Left colon (tissue), 2 donors: ENCODE data around the gene BRCA1. TPM values are rescaled to one million over a fixed set of nuclear protein-coding genes. Genes with fewer than 3 reads are reported as not detected.
A peak's percentile ranks its signal among the peaks of the same experiment; 100 is the strongest.
"Not testable (repeated sequence)": the region's sequence is repeated elsewhere in the genome, so short reads cannot be mapped to it uniquely, and the experiment has no call there.

Experiments used
- ATAC-seq: fragments of 200-7000 bp; cut with Tn5 transposase; one replicate; pipeline ENCODE4 v1.9.1; 2020; ENCODE audit warnings: mild to moderate bottlenecking, moderate library complexity
- DNase-seq, 2 donors: peaks; one replicate each; pipeline ENCODE4 v3.0.0-alpha.2; 2020
- intact Hi-C, 2 donors: fragments of 100-400 bp; cut with DNase I in 1 of 2; cut with micrococcal nuclease in 1 of 2; formaldehyde crosslinking; loops; one replicate each; pipeline versions ENCODE4 v1.11.2 to v1.14.0; 2022; cut with DNase I, micrococcal nuclease
- total RNA-seq, 2 donors: library from RNA; stranded (reverse); fragmentation: NEBNext Ultra II Directional; extraction: Animal tissue kit (Norgen Biotek cat#: 25700); gene quantifications; one replicate each; pipeline ENCODE4 v1.2.1, GENCODE V29; 2021
- donor health status: DM: no; HTN: no; CAD: no.
- donor health status: DM: yes; HTN: yes; CAD: no.

BRCA1 gene
- total RNA-seq, 2 donors from 2014 or later: 7.0 to 10.3 TPM

DNA sequence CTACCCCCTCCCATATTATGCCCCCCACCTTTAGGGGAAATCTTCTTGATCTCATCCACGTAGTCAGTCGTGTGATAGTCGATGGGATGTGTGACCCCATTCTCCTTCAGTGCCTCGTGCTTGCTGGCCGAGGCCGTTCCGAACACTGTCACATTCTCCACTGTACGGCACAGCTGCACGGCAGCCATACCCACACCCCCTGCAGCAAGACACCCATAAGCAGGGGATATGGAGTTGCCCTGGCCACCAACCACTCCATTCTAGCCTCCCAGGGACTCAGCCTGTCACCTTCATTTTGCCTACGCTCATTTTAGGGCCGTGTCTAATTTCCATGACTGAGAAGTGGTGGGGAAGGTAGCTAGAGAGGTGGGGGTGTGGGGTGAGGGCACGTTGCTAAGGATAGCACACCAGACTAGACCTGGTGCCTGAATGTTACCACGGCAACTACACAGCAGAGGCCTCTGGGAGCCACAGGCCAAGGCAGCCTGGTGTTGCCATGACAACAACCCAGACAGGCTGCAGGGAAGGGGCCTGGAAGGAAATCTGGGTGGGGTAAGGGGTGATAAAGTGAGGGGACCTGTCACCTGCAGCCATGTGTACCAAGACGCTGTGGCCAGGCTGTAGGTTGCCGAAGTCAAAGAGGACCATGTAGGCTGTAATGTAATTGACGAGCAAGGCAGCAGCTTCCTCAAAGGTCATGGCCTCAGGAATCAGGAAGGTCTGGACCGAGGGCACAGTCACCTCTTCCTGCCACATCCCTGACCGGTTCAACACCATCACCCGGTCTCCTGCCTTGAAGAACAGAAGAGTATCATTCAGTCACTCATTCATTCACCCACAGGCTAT, 106.9 kb downstream of the BRCA1 start:
- DNase-seq (no peak), ATAC-seq (no peak)
- intact Hi-C loops: no loop called here

DNA sequence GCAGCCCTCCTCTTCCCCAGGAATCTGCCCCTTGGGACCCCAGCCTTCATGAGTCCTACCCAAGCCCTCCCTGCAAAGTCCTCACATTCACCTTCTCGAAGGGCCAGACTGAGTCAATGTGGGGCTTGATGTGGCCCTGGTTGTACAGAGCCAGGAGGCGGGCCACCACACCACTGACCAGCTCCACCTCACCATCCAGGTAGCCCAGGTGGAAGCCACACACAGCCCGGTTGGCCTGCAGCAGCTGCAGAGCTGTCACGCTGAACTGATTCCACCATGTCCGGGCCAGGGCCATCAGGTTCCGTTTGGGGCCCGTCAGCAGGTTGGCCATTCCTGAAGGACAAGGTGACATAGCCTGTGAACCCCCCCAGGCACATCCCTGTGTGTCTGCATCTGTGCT, 108.9 kb downstream of the BRCA1 start:
- intact Hi-C loops: no loop called here
- ATAC-seq: no peak
- DNase-seq: no peak

DNA sequence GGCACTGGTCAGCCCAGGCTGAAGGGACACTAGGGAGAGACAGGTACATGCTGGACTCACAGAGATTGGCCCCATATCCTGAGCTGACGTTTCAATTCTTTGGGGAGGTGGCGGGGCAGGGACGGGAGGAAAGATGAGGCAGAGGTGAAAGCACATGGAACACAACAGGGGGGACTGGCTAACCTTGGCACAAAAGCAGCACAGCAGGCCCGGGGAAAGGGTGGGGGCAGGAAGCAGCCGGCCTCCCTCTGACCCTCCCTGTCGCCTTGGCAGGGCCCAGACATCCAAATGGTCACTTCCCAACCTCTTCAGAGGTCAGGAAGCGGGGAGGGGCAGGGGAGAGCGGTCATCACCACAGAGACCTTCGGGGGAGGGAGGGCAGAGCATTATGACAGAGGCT, 109.6 kb downstream of the BRCA1 start:
- DNase-seq: no peak
- intact Hi-C loops: no loop called here
- no peak for ATAC-seq

DNA sequence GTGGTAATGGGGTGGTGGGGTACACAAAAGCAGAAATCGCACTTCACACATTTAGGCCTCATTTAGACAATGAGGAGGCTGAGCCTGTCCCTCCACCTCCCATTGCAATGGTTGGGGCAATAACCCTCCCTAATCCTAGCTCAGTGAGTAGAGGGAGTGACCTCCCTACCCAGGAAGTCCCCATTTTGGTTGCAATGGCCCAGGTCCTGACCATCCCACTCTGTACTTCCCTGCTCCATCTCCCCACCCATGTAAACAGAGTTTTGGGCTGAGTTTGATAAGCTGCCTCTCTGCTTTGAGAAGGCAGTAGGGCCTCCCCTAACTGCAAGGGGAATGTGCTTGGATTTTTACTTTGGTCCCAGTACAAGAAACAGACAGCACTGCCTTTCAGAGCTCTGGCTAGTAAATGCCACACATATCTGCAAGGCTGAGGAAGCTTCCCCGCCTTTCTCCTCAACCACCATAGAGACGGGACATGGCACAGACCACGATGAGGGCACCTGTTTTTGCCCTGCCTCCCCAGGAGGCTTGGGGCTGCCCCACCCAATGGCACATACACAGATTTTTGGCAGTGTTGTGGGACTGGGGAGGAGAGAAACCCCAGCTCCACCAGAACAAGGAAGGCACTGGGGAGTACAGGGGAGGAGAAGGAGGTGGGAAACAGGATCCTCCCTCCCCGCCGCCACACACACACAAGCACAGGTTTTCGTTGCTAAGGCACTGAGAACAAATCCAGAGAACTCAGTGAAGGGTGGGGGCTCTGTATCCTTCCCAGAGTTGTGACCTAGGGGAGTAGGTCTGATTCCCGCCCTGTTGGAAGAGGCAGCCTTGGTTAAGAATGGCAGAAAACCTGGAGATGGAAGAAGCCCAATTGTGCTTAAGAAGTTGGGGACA, 110.3 kb downstream of the BRCA1 start:
- no peak for ATAC-seq

DNA sequence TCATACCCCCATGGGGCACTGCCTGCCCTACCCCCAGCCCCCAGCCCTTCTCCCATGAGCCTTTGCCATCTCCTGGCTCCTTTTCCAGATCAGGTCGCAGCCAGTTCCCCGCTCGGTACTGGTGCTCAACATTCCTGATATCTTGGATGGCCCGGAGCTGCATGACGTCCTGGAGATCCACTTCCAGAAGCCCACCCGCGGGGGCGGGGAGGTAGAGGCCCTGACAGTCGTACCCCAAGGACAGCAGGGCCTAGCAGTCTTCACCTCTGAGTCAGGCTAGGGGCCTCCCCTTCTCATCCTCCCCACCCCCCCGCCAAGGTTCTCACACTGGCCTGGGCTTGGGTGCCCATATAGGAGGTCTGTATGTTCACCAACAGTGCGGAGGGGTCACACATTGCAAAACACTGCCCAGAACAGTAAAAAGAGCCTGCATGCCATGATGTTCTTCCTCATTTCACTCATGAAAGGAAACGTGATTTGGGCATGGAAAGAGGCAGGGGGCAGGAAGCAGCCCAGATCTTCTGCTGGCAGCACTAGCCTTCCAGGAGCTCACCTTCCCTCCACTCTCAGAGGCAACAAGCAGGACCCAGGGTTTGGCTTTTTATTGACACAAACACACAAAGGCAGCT, 111.0 kb downstream of the BRCA1 start:
- intact Hi-C loops: no loop called here
- ATAC-seq: no peak
- peak in 1 of 2 donors; percentile 28 for DNase-seq

More for the DNA sequence above, 110.3 kb downstream of the BRCA1 start:
- DNase-seq: no peak
- intact Hi-C loops: no loop called here

DNA sequence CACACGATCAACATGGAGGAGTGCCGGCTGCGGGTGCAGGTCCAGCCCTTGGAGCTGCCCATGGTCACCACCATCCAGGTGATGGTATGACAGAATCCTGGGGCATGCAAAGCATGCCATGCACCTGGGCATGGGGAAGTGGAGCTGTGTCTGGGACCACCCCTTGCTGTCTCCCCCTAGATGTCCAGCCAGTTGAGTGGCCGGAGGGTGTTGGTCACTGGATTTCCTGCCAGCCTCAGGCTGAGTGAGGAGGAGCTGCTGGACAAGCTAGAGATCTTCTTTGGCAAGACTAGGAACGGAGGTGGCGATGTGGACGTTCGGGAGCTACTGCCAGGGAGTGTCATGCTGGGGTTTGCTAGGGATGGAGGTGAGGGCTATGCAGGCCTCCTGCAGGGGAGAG, 111.9 kb downstream of the BRCA1 start:
- DNase-seq: no peak
- no peak for ATAC-seq
- intact Hi-C loops: no loop called here

DNA sequence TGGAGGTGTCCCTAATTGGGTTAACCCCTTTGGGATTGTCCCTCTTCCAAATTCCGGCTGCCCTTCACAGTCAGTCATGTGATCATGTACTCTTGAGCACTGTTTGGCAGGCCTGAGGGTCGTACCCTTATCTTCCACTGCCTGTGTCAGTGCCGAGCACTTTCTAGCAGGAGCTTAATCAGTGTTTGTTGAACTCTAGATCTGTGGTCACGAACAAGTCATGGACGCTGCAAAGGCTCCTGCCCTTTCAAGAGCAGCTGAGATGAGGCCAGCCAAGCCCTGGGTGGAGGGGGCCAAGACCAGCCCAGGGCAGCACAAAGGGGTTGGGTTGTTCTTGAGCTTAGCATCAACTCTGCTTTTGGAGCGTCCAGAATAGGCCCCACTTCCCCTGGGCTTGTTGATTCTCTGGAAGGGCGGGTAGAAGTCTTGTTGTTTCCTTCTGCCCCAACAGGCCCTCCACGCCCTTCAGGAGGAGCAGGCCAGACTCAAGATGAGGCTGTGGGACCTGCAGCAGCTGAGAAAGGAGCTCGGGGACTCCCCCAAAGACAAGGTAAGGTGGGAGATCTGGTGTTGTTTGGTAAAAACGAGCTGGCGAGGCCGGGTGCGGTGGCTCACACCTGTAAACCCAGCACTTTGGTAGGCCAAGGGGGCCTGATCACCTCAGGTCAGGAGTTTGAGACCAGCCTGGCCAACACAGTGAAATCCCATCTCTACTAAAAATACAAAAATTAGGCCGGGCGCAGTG, 113.3 kb downstream of the BRCA1 start:
- no peak for ATAC-seq
- peak in 1 of 2 donors; percentile 29 for DNase-seq
- intact Hi-C loops: no loop called here

DNA sequence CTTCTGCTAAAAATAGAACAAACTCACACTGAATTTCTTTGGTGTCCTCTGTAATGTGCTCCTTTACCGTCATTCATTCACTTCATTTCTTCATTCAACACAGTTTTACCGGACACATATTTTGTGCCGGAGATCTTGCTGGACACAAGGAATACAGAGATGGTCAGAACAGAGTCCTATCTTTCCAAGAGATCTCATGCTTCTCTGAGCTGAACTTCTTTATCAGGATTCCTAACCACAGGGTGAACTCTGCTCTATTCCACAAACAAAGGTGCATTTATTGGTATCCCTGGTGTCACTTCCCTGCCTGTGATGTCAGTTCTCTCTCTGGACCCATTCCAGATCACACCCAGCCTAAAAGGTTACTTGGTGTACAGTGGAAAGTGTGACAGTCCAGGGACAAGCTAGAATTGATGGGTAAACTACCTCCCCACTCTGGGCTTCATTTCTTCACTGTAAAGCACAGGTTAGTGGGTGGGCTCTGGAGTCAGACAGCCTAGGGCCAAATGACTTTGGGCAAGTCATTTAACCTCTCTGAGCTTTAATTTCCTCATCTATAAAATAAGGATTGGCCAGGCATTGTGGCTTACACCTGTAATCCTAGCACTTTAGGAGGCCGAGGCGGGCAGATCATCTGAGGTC, 114.4 kb downstream of the BRCA1 start:
- intact Hi-C loops: no loop called here
- peak; percentile 54 to 78 for DNase-seq
- peak; percentile 84 for ATAC-seq

DNA sequence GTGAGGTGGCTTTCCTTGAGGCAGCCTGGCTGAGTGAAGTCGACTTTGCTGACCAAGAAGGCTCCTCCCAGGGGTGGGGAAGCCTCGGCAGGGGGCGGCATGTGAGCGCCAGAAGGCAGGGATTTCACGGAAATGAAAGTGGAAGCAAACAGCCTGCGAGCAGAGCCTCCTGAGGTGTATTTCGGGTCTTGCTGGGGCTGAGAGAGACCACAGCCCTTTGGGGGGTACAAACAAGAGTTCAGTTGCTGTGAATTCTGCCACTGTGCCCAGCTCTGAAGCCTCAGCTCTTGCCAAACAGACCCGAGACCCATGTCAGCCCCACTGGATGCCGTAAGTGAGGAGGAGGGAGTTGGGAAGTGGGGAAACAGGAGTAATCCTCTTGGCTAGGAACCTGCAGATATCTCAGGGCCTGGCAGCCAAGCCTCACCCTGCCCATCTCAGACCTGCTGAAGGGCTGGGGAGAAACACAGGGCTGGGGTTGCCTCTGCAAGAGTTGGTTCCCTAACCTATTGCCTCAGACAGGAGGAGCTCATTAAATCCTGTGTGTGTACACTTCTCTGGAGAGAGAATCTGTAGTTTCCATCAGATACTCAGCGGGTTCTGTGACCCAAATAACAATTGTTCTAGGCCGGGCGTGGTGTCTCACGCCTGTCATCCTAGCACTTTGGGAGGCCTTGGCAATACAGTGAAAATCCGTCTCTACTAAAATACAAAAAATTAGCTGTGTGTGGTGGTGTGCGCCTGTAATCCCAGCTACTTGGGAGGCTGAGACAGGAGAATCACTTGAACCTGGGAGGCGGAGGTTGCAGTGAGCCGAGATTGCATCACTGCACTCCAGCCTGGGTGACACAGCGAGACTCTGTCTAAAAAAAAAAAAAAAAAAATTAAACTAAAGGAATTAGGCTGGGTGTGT, 118.3 kb downstream of the BRCA1 start, which contains the start of gene IFI35:
Gene IFI35, plus strand, starts transcription at position 146 of the 913 bp plus-strand sequence. Its CDS starts 164 bp downstream, at position 310.
- ATAC-seq (peak; percentile 83), DNase-seq (peak; percentile 90 to 92)
- intact Hi-C loops: no loop called here

DNA sequence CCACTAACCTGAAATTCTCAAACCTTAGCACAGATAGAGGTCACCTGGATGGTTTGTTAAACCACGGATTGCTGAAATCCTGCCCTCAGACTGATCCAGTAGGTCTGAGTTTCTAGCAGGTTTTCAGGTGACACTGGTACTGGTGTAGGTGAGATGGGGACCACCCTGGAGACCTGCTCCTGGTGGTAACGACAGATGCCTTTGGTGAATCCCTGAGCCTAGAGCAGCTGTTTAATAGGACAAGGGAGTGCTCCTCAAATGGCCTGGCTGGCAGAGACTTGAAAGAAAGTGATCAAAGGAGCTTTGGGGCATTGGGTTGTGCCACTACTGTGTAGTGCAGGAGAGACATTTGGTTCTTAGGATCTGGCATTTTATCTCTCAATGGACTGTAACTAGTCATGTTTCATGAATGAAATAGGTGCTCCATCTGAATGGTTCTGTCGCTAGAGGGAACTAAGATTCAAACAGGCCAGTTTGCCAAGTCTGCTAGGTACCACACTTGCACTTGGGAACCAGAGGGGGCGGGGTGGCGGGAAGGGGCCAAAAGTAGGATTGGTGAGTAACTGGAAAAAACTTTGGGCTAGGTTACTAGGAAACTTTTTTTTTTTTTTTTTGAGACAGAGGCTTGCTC, 121.5 kb downstream of the BRCA1 start:
- ATAC-seq (no peak), DNase-seq (no peak)
- intact Hi-C loops: no loop called here

DNA sequence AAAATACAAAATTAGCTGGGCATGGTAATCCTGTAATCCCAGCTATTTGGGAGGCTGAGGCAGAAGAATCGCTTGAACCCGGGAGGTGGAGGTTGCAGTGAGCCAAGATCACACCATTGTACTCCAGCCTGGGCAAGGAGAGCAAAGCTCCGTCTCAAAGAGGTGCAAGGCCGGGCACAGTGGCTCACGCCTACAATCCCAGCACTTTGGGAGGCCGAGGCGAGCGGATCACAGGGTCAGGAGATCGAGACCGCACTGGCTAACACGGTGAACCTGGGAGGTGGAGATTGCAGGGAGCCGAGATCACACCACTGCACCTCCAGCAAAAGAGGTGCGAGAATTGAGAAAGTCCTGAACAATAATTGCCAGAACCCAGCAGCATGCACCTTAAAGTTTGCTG, 124.3 kb downstream of the BRCA1 start:
- DNase-seq, intact Hi-C loops, ATAC-seq: not testable (repeated sequence)

DNA sequence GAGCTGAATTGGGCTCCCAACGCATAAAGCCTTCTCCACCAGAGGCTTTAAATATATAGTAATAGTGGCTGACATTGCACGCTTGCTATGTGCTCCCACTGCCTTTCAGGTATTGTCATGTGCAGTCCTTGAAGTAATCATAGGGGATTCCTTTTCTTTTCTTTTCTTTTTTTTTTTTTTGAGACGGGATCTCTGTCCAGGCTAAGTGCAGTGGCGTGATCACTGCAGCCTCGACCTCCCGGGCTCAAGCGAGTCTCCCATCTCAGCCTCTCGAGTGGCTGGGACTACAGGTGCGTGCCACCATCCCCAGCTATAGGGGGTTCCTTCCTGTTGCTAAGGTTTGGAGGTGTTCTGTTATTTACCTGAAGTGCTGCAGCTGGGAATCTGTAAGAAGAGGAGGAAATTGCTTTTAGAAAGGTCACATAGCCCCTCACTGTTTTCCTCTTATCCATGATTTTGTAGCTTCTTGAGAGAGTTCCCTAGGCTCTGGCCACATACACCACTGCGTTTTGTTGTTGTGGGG, 126.1 kb downstream of the BRCA1 start:
- intact Hi-C loops: no loop called here
- DNase-seq (no peak), ATAC-seq (no peak)

DNA sequence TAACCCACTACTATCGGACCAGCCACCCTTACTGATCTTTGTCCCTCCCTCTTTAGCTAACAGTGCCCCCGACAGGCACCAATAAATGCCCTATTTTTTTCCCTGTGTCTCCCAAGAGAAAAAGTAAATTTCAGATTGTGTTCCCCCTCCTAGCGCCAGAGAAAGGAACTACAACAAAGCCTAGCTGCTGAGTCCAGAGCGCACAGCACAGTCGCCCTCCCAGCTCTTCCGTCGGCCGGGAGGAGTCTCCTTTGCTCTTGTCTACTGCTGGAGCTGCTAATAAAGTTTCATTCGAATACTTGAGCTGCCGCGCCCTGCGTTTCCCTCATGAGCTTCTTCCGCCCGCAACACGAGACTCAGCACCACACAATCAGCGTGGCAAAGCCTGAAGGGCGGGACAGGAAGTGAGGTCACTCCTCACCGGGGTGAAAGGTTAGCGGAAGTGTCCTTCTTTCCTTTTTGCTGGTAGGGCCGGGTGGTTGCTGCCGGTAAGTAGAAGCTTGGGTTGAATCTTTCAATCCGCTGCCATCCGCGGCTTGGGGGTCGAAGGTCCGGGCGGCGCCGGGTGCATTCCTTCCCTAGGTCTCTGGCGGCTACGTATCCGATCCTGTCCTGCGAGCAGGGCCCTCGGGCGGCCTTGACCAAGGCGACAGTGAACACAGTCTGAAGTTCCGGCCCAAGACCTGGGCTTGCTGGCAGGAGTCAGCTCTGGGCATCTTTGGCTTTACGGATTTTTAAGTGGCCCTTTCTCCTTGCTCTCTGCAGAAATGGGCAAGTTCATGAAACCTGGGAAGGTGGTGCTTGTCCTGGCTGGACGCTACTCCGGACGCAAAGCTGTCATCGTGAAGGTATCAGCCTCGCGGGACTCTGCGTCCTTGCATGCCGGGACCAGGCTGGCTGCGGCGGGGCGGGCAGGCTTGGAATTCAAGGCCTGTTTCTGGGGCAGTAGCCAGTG, 126.9 kb downstream of the BRCA1 start, which contains the start of gene RPL27:
Gene RPL27, plus strand, starts transcription at position 436 of the 955 bp plus-strand sequence. Its CDS starts 332 bp downstream, at position 768.
- peak; percentile 94 for ATAC-seq
- DNase-seq: peak; percentile 97 to 99
- intact Hi-C loops: no loop called here

DNA sequence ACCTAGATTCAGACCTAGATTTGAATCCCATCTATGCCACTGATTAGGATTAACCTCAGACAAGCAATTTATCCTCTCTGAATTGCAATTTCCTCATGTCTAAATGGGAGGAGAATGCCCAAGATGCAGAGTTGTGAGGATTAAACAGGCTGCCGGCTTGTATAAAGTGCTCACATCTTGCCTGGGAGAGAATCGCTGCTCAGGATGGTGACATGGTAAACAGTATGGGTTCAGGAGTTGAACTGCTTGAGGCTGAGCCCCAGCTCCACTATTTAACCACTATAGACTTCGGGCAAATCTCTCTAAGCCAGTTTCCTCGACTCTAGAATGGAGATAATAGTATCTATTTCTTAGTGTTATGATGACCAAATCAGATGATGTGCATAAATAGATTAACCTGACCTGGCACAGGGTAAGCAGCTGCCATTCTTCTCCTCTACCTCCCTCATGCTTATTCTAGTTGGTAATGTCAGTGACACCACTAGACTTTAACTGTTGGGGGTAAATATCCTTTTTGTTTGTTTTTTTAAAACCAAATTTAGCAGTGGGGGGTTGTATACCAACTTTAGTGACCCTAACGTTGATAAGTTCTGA, 127.7 kb downstream of the BRCA1 start:
- DNase-seq (no peak), ATAC-seq (no peak)
- intact Hi-C loops: no loop called here
